G401 (cell line): ENCODE measurements around the gene ZFYVE26. TPM values are rescaled to one million over a fixed set of nuclear protein-coding genes. Genes with fewer than 3 reads are reported as not detected.
"Not testable (repeated sequence)": the region's sequence is repeated elsewhere in the genome, so short reads cannot be mapped to it uniquely, and the experiment has no call there.

ENCODE experiments used
- DNase-seq: peaks from one replicate; pipeline ENCODE4 v3.0.0-alpha.2; 2015; ENCODE audit warnings: low spot score
- in situ Hi-C: cut with HindIII; loops from 2 replicates; pipeline ENCODE4 v1.10.0; 2016; ENCODE audit warnings: low sequenced_read_pairs, mixed read lengths
- total RNA-seq: library from RNA; depleted of rRNA; stranded (reverse); fragments of >200 nt; shearing (Covaris generic); gene quantifications from 2 replicates; pipeline ENCODE4 v1.2.3, GENCODE V29; 2014; rRNA removed

The ZFYVE26 gene
- total RNA-seq, 1 experiment from 2014 or later = 93.4 TPM

- in situ Hi-C loops = no loop called here
- DNase-seq = peak; percentile 62
Observed at GRCh38 chr14:67722293-67722692, 94.1 kb downstream of the ZFYVE26 start.

DNA sequence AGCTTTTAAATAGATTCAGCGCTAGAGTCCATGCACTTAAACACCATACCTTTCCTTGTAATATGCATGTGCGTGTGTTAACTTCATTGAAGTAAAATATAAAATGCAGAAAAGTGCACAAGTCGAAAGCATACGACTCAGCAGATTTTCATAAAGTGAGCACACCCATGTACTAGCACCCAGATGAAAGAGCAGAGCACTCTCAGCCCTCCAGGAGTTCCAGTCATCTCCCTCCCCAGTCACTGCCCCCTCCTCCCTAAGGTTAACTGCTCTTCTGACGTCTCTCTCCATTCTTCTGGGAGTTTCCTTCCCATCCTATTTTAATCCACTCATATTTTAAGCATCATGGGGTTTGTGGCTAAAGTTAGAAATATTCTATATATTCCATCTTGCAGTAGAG lies 94.5 kb downstream of the ZFYVE26 start:
- in situ Hi-C loops = no loop called here
- DNase-seq = no peak

GRCh38 chr14:67719866-67720265 lies 96.5 kb downstream of the ZFYVE26 start:
- DNase-seq = no peak
- in situ Hi-C loops = no loop called here

DNA sequence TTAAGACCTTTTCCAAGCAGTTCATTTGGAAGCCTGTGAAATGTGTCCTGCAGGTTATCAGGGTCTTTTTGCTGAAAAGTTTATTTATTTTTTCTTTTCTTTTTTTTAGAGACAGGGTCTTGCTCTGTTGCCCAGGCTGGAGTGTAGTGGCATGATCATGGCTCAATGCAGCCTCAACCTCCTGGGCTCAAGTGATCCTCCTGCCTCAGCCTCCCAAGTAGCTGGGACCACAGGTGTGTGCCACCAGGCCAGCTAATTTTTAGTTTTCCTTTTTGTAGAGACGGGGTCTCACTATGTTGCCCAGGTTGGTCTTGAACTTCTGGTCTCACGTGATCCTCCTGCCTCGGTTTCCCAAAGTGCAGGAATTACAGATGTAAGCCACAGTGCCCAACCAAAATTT lies 97.0 kb downstream of the ZFYVE26 start:
- DNase-seq, in situ Hi-C loops: not testable (repeated sequence)

DNA sequence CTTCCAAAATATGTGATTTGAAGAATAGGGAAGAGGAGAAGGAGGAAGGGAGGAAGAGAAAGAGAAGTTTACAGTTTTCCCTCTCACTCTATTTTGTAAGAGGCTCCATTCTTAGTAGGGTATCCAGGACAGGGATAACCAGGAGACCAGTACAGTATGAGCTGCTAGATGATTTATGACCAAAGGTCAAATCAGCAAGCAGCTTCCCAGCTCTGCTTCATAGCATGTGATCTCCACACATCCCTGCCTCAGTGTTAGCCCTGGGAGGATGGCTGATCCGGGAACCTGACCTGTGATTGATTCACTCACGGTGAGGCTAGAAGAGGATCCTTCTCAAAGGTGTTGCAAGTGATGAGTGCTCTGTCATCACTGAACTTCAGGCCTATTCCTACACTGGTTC lies 98.1 kb downstream of the ZFYVE26 start:
- no peak for DNase-seq
- in situ Hi-C loops = no loop called here

- in situ Hi-C loops = no loop called here
- no peak for DNase-seq
Observed at GRCh38 chr14:67717048-67717447, 99.3 kb downstream of the ZFYVE26 start.

- DNase-seq = no peak
- in situ Hi-C loops = no loop called here
Observed at GRCh38 chr14:67710209-67710608, 106.2 kb downstream of the ZFYVE26 start.

DNA sequence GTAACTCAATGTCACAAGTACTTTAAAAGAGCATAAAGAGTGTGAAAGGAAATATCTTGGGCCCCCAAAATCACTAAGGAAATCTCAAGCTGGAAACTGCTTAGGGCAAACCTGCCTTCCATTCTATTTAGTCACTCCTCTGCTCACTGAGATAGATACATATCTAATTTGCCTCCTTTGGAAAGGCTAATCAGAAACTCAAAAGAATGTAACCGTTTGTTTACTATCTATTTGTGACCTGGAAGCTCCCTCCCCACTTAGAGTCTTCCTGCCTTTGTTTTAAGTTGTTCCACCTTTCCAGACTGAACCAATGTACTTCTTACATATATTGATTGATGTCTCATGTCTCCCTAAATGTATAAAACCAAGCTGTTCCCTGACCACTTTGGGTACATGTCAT lies 106.6 kb downstream of the ZFYVE26 start:
- in situ Hi-C loops, DNase-seq: not testable (repeated sequence)

- in situ Hi-C loops, DNase-seq: not testable (repeated sequence)
Observed at GRCh38 chr14:67709346-67709745, 107.0 kb downstream of the ZFYVE26 start.

DNA sequence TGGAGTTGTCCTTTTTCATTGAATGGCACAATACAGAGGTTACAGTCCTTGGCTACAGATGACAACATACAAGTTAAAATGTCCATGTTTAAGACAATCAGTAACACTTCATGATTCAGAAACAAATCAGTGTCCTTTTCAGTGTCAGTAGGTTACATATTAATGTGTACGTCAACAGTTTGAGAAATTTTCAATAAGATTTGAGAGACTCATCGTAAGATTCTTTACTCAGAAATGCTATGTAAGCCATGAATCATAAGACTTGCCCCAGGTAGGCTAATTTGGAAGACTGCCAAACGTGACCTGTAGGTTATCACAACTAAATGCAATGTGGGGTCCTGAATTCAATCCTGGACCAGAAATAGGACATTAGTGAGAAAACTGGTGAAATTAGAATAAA lies 111.2 kb downstream of the ZFYVE26 start:
- in situ Hi-C loops = no loop called here
- no peak for DNase-seq

DNA sequence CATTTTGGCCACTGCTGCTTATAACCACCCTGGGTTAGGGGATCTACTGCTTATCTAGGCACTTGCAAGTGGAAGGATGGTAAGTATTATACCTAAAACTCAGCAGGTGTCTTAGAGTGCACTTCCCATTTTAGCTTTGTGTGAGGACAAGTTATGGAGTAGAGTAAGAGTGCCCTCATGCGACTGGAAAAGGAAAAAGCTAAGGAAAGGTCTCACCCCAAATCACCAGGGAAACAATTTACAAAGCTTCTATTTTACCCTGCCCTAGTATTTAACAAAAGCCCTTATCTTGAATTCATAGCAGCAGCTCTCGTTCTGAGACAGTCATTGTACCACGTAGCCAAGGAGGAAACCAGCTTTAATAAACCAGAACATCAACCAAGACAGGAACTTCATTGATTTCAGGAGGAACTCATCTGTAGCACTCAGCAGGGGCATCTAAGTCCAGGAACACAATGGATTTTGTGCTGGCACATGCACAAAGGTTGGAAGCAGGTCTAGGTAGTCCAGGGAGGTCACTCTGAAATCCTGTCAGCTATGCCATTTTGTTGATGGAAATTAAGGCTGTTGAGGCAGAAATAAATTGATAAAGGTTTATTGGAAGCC lies 111.8 kb downstream of the ZFYVE26 start:
- in situ Hi-C loops = no loop called here
- peak; percentile 78 for DNase-seq

DNA sequence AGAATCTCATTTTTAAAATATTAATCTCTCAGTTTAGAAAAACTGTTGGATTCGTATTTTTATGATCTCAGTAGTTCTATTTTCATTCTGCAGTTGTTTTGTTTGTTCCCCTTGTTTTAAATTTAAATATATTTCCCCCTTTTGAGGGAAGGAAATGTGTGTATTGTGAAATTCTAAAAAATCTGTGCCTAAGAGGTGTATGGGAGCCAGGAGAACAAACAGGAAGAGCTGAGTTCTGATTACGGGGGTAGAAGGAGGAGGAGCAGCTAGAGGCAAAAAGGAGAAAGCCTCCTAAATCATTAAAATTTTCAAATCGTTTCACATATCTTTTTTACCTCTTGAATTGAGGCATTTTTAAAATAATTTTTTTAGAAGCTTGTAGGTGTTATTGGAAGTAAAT lies 112.4 kb downstream of the ZFYVE26 start:
- no peak for DNase-seq
- in situ Hi-C loops = no loop called here

DNA sequence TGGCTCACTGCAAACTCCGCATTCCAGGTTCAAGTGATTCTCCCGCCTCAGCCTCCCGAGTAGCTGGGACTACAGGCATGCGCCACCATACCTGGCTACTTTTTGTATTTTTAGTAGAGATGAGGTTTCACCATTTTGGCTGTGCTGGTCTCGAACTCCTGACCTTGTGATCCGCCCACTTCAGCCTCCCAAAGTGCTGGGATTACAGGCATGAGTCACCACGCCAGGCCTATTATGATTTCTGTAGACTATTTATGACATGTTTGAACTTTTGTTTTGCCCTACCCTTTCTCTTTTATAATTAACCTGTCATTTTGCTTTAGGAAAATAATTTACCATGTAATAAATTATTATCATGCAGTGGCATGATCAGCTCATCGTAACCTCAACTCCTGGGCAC lies 114.9 kb downstream of the ZFYVE26 start, which contains the start of gene RDH12:
TSS of gene RDH12 (plus strand) at position 395 of the 400 bp plus-strand sequence. CDS start 20,757 bp downstream, outside the sequence.
- in situ Hi-C loops, DNase-seq: not testable (repeated sequence)

DNA sequence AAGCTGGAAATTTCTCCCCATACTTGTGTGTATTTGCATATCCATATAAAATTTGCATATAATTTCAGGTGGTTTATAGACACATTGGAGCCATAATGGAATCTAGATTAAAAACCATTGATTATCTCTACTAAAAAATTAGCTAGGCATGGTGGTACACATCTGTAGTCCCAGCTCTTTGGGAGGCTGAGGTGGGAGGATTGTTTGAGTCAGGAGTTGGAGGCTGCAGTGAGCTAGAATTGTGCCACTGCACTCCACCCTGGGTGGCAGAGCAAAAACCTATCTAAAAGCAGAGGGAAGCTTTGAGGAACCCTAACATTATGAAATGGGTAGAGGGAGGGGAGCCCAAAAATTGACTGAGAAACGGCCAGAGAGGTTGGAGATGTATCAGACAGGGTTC lies 118.2 kb downstream of the ZFYVE26 start:
- in situ Hi-C loops = no loop called here
- no peak for DNase-seq

- DNase-seq = no peak
- in situ Hi-C loops = no loop called here
Observed at GRCh38 chr14:67697006-67697405, 119.4 kb downstream of the ZFYVE26 start.

Other genes starting within 250 kb of the ZFYVE26 start
- 41.4 and 51.4 TPM in 2 replicates for gene PIGH, start 216.3 kb downstream of the ZFYVE26 start, total RNA-seq
- gene ARG2, start 196.7 kb downstream of the ZFYVE26 start, total RNA-seq = 82.0 and 91.5 TPM in 2 replicates
- 43.1 and 79.8 TPM in 2 replicates for gene VTI1B, start 142.0 kb downstream of the ZFYVE26 start, total RNA-seq
- 71.6 and 97.4 TPM in 2 replicates for gene RDH11, start 120.8 kb downstream of the ZFYVE26 start, total RNA-seq
- gene RDH12, start 114.7 kb downstream of the ZFYVE26 start, total RNA-seq = 0.43 TPM in 1 of 2 replicates, not detected in the other
- 61.4 and 103 TPM in 2 replicates for gene RAD51B, start 3.2 kb upstream of the ZFYVE26 start, total RNA-seq